K562 (cell line): ENCODE measurements around the gene KIF27. TPM values are rescaled to one million over a fixed set of nuclear protein-coding genes. Genes with fewer than 3 reads are reported as not detected.

Source experiments
- C11orf30 ChIP-seq: fragments of 450-650 bp; IDR thresholded peaks from 2 replicates; pipeline ENCODE4 v1.6.1; 2016; ENCODE audit warnings: low read depth, mild to moderate bottlenecking
- ELF4 ChIP-seq: fragments of 450-650 bp; formaldehyde crosslinking; IDR thresholded peaks from 2 replicates; pipeline ENCODE4 v1.4.0; 2022; ENCODE audit warnings: missing genetic modification characterization
- FOXP1 ChIP-seq: sonication (generic); formaldehyde crosslinking; IDR thresholded peaks from 2 replicates; pipeline ENCODE4 v1.8.0; 2022; ENCODE audit warnings: mild to moderate bottlenecking, missing genetic modification reagents
- PML ChIP-seq: IDR thresholded peaks from 2 replicates; pipeline ENCODE4 v1.6.1; 2012; ENCODE audit warnings: low read length, inconsistent platforms
- POLR2A ChIP-seq: fragments of 450-650 bp; conservative IDR thresholded peaks from 2 replicates; pipeline ENCODE4 v1.6.1; 2016
- SIN3A ChIP-seq, 2 experiments: fragments of 150-350 bp in 1 of 2; IDR thresholded peaks; 2 replicates each; pipeline ENCODE4 v1.6.1; 2011 to 2016; ENCODE audit warnings: borderline replicate concordance in 2 of 2, low read depth in 2 of 2, low read length in 2 of 2, mild to moderate bottlenecking in 2 of 2, moderate library complexity in 2 of 2; ENCODE audit not compliant: control insufficient read depth in 1 of 2
- SMAD4 ChIP-seq: fragments of 250-450 bp; sonication (Bioruptor Pico); conservative IDR thresholded peaks from 2 replicates; pipeline ENCODE4 v1.8.0; 2021; ENCODE audit warnings: inconsistent platforms, mild to moderate bottlenecking, moderate library complexity
- TEAD4 ChIP-seq, 2 experiments: sonication (generic) in 1 of 2; formaldehyde crosslinking in 1 of 2; IDR thresholded peaks; 2 replicates each; pipeline versions ENCODE4 v1.6.1 to v1.8.0; 2012 to 2022; ENCODE audit warnings: borderline replicate concordance in 1 of 2, inconsistent platforms in 1 of 2, low read length in 1 of 2, mild to moderate bottlenecking in 1 of 2, missing genetic modification reagents in 1 of 2
- ZBTB7A ChIP-seq: IDR thresholded peaks from 2 replicates; pipeline ENCODE4 v1.6.1; 2011; ENCODE audit warnings: low read depth, mild to moderate bottlenecking, low read length, moderate library complexity, borderline replicate concordance; ENCODE audit not compliant: control insufficient read depth
- ZNF263 ChIP-seq: sonication (generic); formaldehyde crosslinking; IDR thresholded peaks from 2 replicates; pipeline ENCODE4 v1.8.0; 2022; ENCODE audit warnings: mild to moderate bottlenecking, missing genetic modification reagents, borderline replicate concordance
- polyA plus RNA-seq, 8 experiments: library from polyadenylated mRNA; depleted of rRNA in 4 of 8; stranded (reverse) in 5 of 8; unstranded in 3 of 8; fragments of >200 nt; fragmentation: Nextera tagmentation in 2 of 8; fragmentation: Illumina TruSeq in 1 of 8; extraction: Ambion mirVana in 2 of 8; extraction: Trizol in 1 of 8; gene quantifications; 2 replicates each; pipeline versions ENCODE4 v1.2.1 to v1.2.3, GENCODE V29; 2011 to 2014; ENCODE audit warnings: inconsistent platforms in 1 of 8, missing spikeins in 1 of 8
- total RNA-seq, 7 experiments: library from RNA; depleted of rRNA in 6 of 7; stranded (reverse); fragments of >200 nt in 6 of 7; fragmentation: Illumina TruSeq in 2 of 7; extraction: Trizol in 2 of 7; gene quantifications; 2 replicates each; pipeline versions ENCODE4 v1.2.1 to v1.2.3, GENCODE V29; 2011 to 2021; ENCODE audit warnings: low replicate concordance in 1 of 7
- TF ChIP-seq, protein P1 (sequence below), 2 experiments: fragments of 450-650 bp in 1 of 2; sonication (generic) in 1 of 2; formaldehyde crosslinking in 1 of 2; IDR thresholded peaks; 2 replicates each; pipeline versions ENCODE4 v1.7.1 to v1.9.0; 2016 to 2022; ENCODE audit warnings: inconsistent platforms in 1 of 2, mild to moderate bottlenecking in 1 of 2, missing genetic modification reagents in 1 of 2
- TF ChIP-seq, protein P2 (sequence below): fragments of 450-650 bp; IDR thresholded peaks from 2 replicates; pipeline ENCODE4 v1.6.1; 2016; ENCODE audit warnings: borderline replicate concordance
- TF ChIP-seq, protein P3 (sequence below): sonication (generic); formaldehyde crosslinking; IDR thresholded peaks from 2 replicates; pipeline ENCODE4 v1.8.1; 2023; ENCODE audit warnings: mild to moderate bottlenecking, missing genetic modification reagents, moderate library complexity

Gene KIF27
- total and polyA plus RNA-seq, 9 of the 15 experiments (the other 6 are each of a cell fraction or from before 2014, with no cell fraction given) = 0.32 to 2.4 (median 0.98) TPM

DNA sequence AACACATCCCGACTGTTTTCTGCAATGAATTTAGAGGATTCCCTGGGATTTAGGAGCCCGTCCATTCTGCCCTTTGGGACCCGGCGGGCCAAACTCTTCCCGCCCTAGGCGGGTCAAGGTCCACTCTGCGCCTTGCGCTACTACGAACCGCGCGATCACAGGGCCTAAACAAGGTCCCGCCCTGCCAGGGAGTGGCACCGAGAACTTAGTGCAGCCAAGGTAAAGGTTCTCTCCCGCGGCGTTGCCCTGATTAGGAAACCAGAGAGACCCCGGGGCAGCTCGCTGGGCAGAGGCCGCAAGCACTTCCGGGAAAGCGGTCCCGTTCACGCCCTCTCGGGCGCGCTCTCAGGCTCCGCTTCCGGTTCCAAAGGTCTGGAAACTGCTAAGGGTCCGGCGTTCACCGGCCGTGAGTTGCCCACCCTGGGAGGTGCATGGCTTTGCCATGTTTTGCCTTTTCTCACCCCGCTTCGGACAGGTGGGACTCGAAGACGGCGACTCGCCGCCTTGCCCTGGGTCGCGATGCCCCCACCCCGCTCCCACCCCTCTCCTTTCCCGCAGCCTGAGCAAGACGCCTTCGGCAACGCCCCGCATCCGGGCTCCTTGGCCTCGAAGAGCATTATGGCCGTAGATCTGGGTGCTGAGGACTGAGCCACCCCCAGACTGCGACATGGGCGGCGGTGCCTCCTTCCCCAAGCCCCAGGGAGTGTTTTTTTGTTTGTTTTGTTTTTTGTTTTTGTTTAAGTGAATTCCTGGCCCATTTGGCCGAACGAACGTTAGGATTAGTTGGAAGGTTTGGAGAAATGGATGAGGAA lies 35.4 kb upstream of the KIF27 start (continued):
- TF ChIP-seq, protein P1, sequence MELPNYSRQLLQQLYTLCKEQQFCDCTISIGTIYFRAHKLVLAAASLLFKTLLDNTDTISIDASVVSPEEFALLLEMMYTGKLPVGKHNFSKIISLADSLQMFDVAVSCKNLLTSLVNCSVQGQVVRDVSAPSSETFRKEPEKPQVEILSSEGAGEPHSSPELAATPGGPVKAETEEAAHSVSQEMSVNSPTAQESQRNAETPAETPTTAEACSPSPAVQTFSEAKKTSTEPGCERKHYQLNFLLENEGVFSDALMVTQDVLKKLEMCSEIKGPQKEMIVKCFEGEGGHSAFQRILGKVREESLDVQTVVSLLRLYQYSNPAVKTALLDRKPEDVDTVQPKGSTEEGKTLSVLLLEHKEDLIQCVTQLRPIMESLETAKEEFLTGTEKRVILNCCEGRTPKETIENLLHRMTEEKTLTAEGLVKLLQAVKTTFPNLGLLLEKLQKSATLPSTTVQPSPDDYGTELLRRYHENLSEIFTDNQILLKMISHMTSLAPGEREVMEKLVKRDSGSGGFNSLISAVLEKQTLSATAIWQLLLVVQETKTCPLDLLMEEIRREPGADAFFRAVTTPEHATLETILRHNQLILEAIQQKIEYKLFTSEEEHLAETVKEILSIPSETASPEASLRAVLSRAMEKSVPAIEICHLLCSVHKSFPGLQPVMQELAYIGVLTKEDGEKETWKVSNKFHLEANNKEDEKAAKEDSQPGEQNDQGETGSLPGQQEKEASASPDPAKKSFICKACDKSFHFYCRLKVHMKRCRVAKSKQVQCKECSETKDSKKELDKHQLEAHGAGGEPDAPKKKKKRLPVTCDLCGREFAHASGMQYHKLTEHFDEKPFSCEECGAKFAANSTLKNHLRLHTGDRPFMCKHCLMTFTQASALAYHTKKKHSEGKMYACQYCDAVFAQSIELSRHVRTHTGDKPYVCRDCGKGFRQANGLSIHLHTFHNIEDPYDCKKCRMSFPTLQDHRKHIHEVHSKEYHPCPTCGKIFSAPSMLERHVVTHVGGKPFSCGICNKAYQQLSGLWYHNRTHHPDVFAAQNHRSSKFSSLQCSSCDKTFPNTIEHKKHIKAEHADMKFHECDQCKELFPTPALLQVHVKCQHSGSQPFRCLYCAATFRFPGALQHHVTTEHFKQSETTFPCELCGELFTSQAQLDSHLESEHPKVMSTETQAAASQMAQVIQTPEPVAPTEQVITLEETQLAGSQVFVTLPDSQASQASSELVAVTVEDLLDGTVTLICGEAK (IDR thresholded peaks at IDR 0.05) = peak; percentile 89
- TF ChIP-seq, protein P1 (CRISPR knock-in tag; IDR thresholded peaks at IDR 0.05) = no peak
- TF ChIP-seq, protein P2, sequence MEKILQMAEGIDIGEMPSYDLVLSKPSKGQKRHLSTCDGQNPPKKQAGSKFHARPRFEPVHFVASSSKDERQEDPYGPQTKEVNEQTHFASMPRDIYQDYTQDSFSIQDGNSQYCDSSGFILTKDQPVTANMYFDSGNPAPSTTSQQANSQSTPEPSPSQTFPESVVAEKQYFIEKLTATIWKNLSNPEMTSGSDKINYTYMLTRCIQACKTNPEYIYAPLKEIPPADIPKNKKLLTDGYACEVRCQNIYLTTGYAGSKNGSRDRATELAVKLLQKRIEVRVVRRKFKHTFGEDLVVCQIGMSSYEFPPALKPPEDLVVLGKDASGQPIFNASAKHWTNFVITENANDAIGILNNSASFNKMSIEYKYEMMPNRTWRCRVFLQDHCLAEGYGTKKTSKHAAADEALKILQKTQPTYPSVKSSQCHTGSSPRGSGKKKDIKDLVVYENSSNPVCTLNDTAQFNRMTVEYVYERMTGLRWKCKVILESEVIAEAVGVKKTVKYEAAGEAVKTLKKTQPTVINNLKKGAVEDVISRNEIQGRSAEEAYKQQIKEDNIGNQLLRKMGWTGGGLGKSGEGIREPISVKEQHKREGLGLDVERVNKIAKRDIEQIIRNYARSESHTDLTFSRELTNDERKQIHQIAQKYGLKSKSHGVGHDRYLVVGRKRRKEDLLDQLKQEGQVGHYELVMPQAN = no peak
- TF ChIP-seq ZBTB7A (peak; percentile 86), TEAD4 (IDR thresholded peaks at IDR 0.05; ENCODE audit: low read length) (no peak), TEAD4 (CRISPR knock-in tag; IDR thresholded peaks at IDR 0.05; ENCODE audit: borderline replicate concordance) (no peak), C11orf30 (peak; percentile 45), SMAD4 (CRISPR knock-in tag) (no peak), FOXP1 (0 out of 2 replicates have a peak, but pooled peaks have one; percentile 53), POLR2A (peak; percentile 80), ELF4 (CRISPR knock-in tag) (no peak), PML (0 out of 2 replicates have a peak, but pooled peaks have one; percentile 34), SIN3A (IDR thresholded peaks at IDR 0.05; ENCODE audit: borderline replicate concordance in 2 of 2, control insufficient read depth in 1 of 2, low read depth in 2 of 2, low read length in 2 of 2) (peak; percentile 17 to 63; a peak in 2 of 4 replicates), ZNF263 (CRISPR knock-in tag) (peak; percentile 25; the same call in 1 of the 2 replicates)
- TF ChIP-seq, protein P3, sequence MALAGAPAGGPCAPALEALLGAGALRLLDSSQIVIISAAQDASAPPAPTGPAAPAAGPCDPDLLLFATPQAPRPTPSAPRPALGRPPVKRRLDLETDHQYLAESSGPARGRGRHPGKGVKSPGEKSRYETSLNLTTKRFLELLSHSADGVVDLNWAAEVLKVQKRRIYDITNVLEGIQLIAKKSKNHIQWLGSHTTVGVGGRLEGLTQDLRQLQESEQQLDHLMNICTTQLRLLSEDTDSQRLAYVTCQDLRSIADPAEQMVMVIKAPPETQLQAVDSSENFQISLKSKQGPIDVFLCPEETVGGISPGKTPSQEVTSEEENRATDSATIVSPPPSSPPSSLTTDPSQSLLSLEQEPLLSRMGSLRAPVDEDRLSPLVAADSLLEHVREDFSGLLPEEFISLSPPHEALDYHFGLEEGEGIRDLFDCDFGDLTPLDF (CRISPR knock-in tag) = peak; percentile 59
